Heart left ventricle (tissue), 13 donors: ENCODE measurements around the gene AEBP1.

ENCODE experiments used
- CTCF ChIP-seq, 12 donors: fragments of 200-600 bp; sonication (generic) in 4 of 12; IDR thresholded peaks; one replicate each; pipeline versions ENCODE4 v1.5.0 to v1.8.0; 2018 to 2022; ENCODE audit warnings: antibody characterized with exemption in 12 of 12, mild to moderate bottlenecking in 5 of 12
- POLR2A ChIP-seq, 2 donors: fragments of 450-650 bp; IDR thresholded peaks; one replicate each; pipeline ENCODE4 v1.6.1; 2017; ENCODE audit warnings: antibody characterized with exemption in 2 of 2, mild to moderate bottlenecking in 2 of 2, moderate library complexity in 2 of 2
- donor health status: ischemic (EF 13 %, LVEDD 7.1; RV severe dilation, severe dysfunction).
- donor health status: DM: no; HTN: yes; CAD: no.
- donor health status: DM: no; HTN: no; CAD: no.
- donor health status: ischemic (EF 25% LVEDD 6.9; RV normal size, moderate dysfunction).
- donor health status: ischemic (EF 25% LVEDD 5.7; RV mildly dilated, moderate dysfunction).
- donor health status: ischemic (EF 35%, LVEDD 5.7; RV mildly dilated, moderate dysfunction).
- donor health status: nonischemic (EF 11% LVEDD 7.7; RV severe dilation, severe dysfunction).
- donor health status: DM: yes; HTN: yes; CAD: no.
- donor health status: PGD.
- donor health status: ischemic (EF 29% LVEDD 5.4; RV normal size, mild dysfunction).
- donor health status: nonischemic (EF 23%, LVEDD 6.1; RV moderate dilation, normal function).

- TF ChIP-seq CTCF (IDR thresholded peaks at IDR 0.05) = no peak
- TF ChIP-seq POLR2A (IDR thresholded peaks at IDR 0.05) = no peak
Measured at GRCh38 chr7:44111761-44112160, 7.6 kb downstream of the AEBP1 start.
